Occipital lobe (tissue), 2 donors: ENCODE results near the gene C3AR1. TPM values are rescaled to one million over a fixed set of nuclear protein-coding genes. Genes with fewer than 3 reads are reported as not detected.
A peak's percentile ranks its signal among the peaks of the same experiment; 100 is the strongest.
"Not testable (repeated sequence)": the region's sequence is repeated elsewhere in the genome, so short reads cannot be mapped to it uniquely, and the experiment has no call there.

ENCODE experiments used
- DNase-seq: peaks from one replicate; lab custom pipeline; 2025; lab: John Stamatoyannopoulos, UW
- total RNA-seq: library from RNA; depleted of rRNA; stranded (reverse); fragments of >200 nt; gene quantifications from one replicate; pipeline ENCODE4 v1.2.3, GENCODE V29; 2014

C3AR1 gene
- total RNA-seq, result 3.1 TPM

DNA sequence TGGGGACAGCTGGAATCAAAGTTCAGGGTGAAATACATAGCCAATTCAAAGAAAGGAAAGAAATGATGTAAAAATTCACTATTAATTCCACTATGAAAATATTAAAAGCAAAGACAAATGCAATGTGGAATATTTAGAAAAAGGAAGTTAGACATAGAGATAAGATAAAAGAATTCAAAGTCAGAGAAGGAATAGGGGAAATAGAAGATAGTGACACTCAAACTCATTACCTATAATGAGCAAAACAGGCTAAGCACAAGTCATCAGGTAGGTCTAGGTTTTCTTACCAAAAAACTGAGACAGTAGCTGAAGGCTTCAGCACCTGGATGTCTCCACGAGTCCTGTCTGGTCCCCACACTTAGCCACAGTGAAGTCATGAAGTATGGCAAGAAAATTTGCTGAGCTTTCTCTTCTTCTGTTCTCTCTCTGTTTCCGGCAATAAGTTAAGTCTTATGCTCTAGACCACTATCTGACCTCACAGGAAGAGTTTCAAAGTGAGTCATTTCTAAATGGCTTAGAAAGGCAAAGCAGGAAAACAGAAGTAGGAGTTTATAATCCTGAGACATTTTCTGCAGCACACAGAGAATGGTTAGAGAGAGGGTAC lies at the start of gene C3AR1:
Gene C3AR1, minus strand, starts transcription at position 369 of the 604 bp plus-strand sequence. CDS start 6,174 bp downstream, outside the sequence.
- no peak for DNase-seq

DNA sequence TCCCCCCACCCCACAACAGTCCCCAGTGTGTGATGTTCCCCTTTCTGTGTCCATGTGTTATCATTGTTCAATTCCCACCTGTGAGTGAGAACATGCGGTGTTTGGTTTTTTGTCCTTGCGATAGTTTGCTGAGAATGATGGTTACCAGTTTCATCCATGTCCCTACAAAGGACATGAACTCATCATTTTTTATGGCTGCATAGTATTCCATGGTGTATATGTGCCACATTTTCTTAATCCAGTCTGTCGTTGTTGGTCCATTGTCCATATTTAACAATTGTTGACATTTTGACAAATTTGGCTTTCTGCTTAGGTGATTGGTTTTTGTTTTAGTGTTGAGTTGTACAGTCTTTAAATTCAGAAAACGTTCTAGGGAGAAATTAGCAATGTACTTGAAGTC lies 47.0 kb upstream of the C3AR1 start:
- not testable (repeated sequence) for DNase-seq

DNA sequence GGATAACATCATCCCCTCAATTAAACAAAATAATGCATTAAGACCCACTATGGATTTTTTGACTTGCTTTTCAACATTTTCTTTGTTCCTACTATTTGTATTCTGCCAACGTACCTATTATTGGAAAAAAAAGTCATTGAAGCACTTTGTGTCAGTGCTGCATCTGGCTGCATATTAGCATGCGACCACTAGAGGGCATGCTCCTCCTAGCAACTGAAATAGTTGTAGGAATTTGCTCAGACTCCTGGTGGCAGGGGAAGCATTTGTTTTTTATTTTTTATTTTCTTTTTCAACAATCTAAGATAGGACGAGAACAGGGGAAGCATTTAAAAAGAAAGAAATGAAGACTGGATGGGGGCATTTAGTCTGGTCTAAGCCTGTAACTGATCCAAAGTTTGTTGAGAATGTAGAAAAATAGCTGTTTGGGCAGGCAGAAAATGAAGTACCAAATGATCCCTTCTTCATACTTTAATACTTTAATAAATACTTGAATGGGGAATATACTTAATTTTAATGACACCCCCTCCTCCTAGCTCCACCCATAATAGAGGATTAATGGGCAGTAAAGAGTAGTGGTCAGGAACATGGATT lies 42.7 kb upstream of the C3AR1 start:
- peak; percentile 14 for DNase-seq

GRCh38 chr12:8099235-8099634 lies 33.1 kb upstream of the C3AR1 start:
- no peak for DNase-seq

GRCh38 chr12:8096281-8096915 lies 30.2 kb upstream of the C3AR1 start:
- no peak for DNase-seq

- DNase-seq, result no peak
Observed at GRCh38 chr12:8093291-8093690, 27.1 kb upstream of the C3AR1 start.

GRCh38 chr12:8089716-8090115 lies 23.6 kb upstream of the C3AR1 start:
- no peak for DNase-seq

DNA sequence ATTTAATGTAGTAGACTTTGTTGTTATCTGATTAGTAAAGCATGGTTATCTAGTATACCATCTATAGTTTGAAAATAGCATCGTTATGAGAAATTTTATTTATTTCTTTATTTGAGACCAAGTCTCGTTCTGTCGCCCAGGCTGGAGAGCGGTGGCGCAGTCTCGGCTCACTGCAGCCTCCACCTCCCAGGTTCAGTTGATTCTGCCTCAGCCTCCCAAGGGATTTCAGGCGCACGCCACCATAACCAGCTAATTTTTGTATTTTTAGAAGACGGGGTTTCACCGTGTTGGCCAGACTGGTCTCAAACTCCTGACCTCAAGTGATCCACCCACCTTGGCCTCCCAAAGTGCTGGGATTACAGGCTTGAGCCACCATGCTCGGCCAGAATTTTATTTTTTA lies 23.1 kb upstream of the C3AR1 start:
- DNase-seq, result not testable (repeated sequence)

DNA sequence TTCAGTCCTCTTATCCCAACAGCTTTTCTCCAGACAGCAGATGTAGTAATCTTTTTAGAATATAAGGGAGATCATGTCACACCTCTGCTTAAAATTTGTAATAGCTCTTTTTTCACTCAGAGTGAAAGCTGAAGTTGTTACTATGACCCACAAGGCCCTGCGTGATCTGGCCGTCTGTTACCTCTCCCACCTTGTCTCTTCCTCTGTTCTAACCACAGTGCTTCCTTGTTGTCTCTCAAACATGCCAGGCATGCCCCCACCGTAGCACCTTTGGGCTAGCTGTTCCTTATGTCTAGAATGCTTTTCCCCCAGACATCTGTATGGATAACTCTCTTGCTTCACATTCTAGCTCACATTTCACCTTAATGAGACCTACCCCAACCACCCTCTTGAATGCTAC lies 22.4 kb upstream of the C3AR1 start:
- DNase-seq, result no peak

- no peak for DNase-seq
Observed at GRCh38 chr12:8087666-8088065, 21.5 kb upstream of the C3AR1 start.

DNA sequence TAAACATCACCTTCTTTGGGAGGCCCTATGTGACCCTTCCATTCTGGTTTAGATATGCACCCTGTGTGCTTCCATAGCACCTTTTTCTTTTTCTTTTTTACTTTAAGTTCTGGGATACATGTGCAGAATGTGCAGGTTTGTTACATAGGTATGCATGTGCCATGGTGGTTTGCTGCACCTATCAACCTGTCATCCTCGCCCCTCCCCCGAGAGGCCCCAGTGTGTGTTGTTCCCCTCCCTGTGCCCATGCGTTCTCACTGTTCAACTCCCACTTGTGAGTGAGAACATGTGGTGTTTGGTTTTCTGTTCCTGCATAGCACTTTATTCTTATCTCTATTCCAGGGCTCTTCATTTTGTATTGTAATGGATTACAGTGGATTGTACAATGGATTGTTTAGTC lies 18.2 kb upstream of the C3AR1 start:
- not testable (repeated sequence) for DNase-seq

GRCh38 chr12:8082808-8083100 lies 16.6 kb upstream of the C3AR1 start:
- no peak for DNase-seq

DNA sequence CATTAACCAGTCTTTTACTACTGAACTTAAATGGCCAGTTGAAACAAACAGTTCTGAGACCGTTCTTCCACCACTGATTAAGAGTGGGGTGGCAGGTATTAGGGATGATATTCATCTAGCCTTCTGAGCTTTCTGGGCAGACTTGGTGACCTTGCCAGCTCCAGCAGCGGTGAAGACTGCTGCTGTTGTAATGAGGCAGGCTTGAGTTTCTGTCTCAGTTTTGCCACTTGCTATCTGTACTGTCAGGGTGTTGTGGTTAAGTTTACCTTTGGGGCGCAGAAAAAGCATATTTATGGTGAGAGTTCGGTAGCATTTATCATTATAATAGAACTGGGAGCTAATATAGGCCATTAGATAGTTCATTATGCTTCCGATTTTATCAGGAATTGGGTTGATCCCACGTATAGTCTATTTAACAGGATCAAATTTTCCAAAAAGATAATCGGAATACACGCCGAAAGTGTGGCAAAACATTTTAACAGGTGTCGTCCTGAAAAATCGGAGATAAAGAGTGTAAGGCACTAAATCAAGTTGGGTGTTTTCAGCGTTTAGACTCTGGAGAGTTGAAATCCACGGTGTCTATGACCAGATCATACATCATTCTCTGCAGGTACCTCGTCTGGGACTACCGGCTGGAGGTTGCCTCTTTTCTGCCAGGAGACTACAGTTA lies 15.2 kb upstream of the C3AR1 start:
- peak; percentile 8 for DNase-seq

DNA sequence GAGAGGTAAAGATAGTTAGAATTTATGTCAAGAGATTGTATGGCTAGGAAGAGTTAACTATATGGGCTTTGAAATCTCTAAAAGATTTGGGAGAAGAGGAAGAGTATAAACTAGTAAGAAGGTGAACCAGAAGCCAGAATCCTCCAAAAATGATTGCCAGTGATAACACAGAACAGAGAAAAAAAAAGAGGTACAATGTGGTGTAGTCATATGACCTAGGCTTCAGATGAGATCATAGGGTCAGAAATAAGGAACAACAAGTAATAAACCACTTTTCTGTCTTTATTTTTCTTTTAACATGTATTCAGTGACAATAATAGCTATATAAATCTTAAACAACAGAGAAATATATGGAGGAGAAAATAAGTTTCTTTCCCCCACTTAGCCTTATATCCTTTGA lies 14.0 kb upstream of the C3AR1 start:
- DNase-seq, result no peak

GRCh38 chr12:8078916-8079315 lies 12.8 kb upstream of the C3AR1 start:
- no peak for DNase-seq

DNA sequence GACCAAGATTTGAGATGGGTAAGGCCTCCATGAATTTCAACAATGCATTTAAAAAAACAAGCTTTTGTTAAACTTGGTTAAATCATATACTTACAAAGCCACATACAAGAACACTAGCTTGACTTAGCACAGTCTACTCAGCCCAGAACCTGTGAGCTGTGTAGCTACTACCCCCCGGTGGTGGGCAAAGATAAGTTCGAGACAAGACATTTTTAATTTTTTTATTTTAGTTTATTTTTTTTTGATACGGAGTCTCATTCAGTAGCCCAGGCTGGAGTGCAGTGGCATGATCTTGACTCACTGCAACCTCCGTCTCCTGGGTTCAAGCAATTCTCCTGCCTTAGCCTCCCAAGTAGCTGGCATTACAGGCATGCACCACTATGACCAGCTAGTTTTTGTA lies 12.2 kb upstream of the C3AR1 start:
- no peak for DNase-seq

GRCh38 chr12:8077207-8077606 lies 11.0 kb upstream of the C3AR1 start:
- DNase-seq, result no peak

DNA sequence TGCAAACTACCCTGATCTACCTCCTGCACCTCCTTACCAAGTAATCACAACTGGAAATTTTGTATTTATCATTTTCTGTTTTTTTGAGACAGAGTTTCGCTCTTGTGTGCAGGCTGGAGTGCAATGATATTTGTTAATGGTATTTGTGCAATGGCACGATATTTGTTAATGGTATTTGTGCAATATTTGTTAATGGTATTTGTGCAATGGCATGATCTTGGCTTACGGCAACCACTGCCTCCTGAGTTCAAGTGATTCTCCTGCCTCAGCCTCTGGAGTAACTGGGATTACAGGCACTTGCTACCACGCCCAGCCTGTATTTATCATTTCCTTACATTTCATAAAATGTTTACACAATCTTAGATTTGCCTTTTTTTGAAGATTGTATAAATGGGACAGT lies 10.2 kb upstream of the C3AR1 start:
- no peak for DNase-seq

GRCh38 chr12:8075935-8076334 lies 9.8 kb upstream of the C3AR1 start:
- no peak for DNase-seq

GRCh38 chr12:8071820-8072219 lies 5.7 kb upstream of the C3AR1 start:
- DNase-seq, result not testable (repeated sequence)

DNA sequence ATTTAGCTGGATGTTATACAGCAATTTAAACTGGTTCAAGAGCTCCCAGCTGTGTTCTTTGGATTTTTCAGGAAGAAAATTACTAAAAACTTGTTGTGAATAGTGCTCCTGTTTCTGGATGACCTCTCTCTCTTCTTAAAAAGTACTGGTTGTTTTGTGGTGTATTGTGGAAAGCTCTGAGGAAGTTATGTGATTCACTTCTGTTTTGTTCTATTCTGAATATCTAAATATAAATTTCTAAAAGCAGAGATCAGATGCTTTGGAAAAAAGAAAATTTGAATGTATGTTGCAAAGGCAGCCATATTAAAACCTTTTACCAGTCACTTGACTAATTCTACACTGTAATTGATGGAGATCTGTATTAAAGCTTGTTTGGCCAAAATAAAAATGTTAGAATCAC lies 3.4 kb upstream of the C3AR1 start:
- DNase-seq, result no peak

- no peak for DNase-seq
Observed at GRCh38 chr12:8064131-8064530, 2.0 kb downstream of the C3AR1 start.

DNA sequence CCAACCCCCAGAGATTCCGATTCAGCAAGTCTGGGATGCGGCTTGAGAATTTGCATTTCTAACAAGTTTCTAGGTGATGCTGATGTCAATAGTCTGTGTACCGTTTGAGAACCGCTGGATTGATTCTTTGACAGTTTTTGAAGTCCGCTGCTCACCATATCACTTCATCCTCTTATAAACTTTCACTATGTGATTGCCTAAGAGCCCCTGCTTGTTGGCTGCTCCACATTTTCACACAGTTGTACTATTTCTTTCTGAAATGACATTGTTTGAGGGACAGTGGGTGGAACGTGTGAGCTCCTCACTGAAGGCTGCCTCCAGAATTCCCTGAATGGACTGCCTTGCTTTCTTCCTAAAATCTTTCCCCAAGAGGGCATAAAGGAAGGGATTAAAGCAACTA lies 7.7 kb downstream of the C3AR1 start:
- no peak for DNase-seq
